IPS-18a (cell line): Measurements from ENCODE around the gene STX5.
A peak's percentile ranks its signal among the peaks of the same experiment; 100 is the strongest.
"Not testable (repeated sequence)": the region's sequence is repeated elsewhere in the genome, so short reads cannot be mapped to it uniquely, and the experiment has no call there.

Source experiments
- H3K27ac ChIP-seq: one replicate; pipeline ENCODE4 v1.5.1; 2013; ENCODE audit warnings: low read length
- H3K27me3 ChIP-seq: one replicate; pipeline ENCODE4 v1.6.1; 2013; ENCODE audit warnings: mild to moderate bottlenecking, low read length; ENCODE audit not compliant: control insufficient read depth, insufficient read depth
- H3K36me3 ChIP-seq: one replicate; pipeline ENCODE4 v1.6.1; 2013; ENCODE audit warnings: low read depth, low read length; ENCODE audit not compliant: control insufficient read depth
- H3K4me1 ChIP-seq: one replicate; pipeline ENCODE4 v1.6.1; 2013; ENCODE audit warnings: low read depth, low read length; ENCODE audit not compliant: control insufficient read depth
- H3K4me3 ChIP-seq: one replicate; pipeline ENCODE4 v1.5.1; 2013; ENCODE audit warnings: low read length
- H3K9ac ChIP-seq: one replicate; pipeline ENCODE4 v1.6.1; 2013; ENCODE audit warnings: mild to moderate bottlenecking, low read length, moderate library complexity
- H3K9me3 ChIP-seq: one replicate; pipeline ENCODE4 v1.6.1; 2013; ENCODE audit warnings: low read depth, low read length; ENCODE audit not compliant: control insufficient read depth

STX5 gene

DNA sequence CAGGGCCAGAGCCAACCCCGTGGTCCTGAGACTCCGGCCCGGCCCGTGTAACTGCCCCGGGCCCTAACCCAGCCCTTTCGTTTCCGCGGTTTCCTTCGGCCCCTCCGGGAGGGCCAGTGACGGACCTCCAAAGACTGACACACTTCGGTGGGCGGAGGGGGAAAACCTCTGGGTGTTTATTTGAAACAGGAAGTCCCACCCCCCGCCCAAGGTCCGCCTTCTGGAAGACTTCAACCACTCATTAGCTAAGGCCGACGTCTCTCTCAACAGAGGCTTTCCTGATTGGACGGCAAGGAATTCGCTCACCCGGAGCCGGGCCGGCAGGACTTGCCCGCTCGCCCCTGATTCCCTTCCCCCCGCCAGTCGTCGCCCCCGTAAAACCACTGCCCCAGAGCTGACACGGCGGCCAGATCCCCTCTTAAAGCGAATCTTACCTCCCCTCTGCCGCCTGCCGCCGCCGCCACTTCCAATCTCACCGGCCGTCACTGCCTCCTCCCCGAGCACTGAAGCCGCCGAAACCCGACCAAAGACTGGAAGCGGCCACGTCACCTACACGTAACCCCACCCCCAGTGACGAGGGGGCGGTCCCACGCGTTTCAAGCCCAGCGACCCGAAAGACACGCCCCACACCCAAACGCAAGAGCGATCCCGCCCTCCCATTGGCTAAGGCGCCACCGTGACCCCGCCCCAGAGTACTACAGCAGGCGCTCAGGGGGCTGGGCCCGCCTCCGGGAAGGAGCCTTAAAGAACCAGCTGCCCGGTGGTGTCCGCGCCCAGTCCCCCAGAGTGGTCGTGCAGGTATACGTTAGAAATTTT, at the start of gene STX5:
Gene STX5 (minus strand): TSS at position 532 of the 816 bp plus-strand sequence. CDS start 808 bp downstream, outside the sequence.
- Histone ChIP-seq H3K9me3 (no peaks in the 10 kb centered on the region), H3K4me3 (peak within 1 kb of the TSS; percentile 81), H3K4me1 (peaks cover 6% of the 10 kb centered on the region), H3K9ac (peak within 1 kb of the TSS; percentile 69), H3K27ac (peak within 1 kb of the TSS; percentile 58), H3K27me3 (no peaks in the 10 kb centered on the region), H3K36me3 (peaks cover 40% of the 10 kb centered on the region)

GRCh38 chr11:62880803-62881578, 49.1 kb upstream of the STX5 start, which contains the start of gene SLC3A2:
Gene SLC3A2 (plus strand): TSS chr11:62880896. CDS start chr11:62881024, 128 bp downstream.
- H3K9me3 ChIP-seq, result no peaks in the 10 kb centered on the region
- H3K36me3 ChIP-seq, result peaks cover 70% of the 10 kb centered on the region
- H3K4me1 ChIP-seq, result peaks cover 28% of the 10 kb centered on the region
- H3K4me3 ChIP-seq, result peak within 1 kb of the TSS; percentile 89
- no peaks in the 10 kb centered on the region for H3K27me3 ChIP-seq
- H3K9ac ChIP-seq, result peak within 1 kb of the TSS; percentile 100
- H3K27ac ChIP-seq, result peak within 1 kb of the TSS; percentile 99

GRCh38 chr11:62880231-62880802, 48.5 kb upstream of the STX5 start:
- Histone ChIP-seq H3K4me3 (peak overlapping the region; percentile 89), H3K9me3 (no peaks in the 10 kb centered on the region), H3K27ac (peak overlapping the region; percentile 26), H3K36me3 (peaks cover 67% of the 10 kb centered on the region), H3K27me3 (no peaks in the 10 kb centered on the region), H3K4me1 (peaks cover 28% of the 10 kb centered on the region), H3K9ac (peak overlapping the region; percentile 100)

- H3K9me3 ChIP-seq, result no peaks in the 10 kb centered on the region
- peak overlapping the region; percentile 26 for H3K27ac ChIP-seq
- peaks cover 67% of the 10 kb centered on the region for H3K36me3 ChIP-seq
- no peaks in the 10 kb centered on the region for H3K27me3 ChIP-seq
- H3K4me1 ChIP-seq, result peaks cover 28% of the 10 kb centered on the region
- peak overlapping the region; percentile 100 for H3K9ac ChIP-seq
- peak overlapping the region; percentile 89 for H3K4me3 ChIP-seq
These were observed 47.6 kb upstream of the STX5 start for GRCh38 chr11:62879235-62879978.

DNA sequence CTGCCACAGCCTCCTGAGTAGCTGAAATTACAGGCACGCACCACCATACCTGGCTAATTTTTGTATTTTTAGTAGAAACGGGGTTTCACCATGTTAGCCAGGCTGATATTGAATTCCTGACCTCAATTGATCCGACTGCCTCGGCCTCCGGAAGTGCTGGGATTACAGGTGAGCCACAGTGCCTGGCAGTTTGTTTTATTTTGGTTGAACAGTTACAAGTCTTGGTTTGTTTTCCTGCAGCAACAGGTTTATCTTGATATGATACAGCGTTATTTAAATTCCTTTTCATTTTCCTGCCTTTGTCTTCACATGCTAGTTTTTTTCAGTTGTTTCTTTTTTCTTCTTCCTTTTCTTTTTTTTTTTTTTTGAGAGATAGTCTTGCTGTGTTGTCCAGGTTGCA, 44.9 kb upstream of the STX5 start:
- Histone ChIP-seq H3K27me3 (no peaks in the 10 kb centered on the region), H3K9me3 (no peaks in the 10 kb centered on the region), H3K4me1 (peaks cover 13% of the 10 kb centered on the region), H3K4me3 (no peak overlapping the region), H3K9ac (no peak overlapping the region), H3K27ac (no peak overlapping the region), H3K36me3 (peaks cover 56% of the 10 kb centered on the region)

DNA sequence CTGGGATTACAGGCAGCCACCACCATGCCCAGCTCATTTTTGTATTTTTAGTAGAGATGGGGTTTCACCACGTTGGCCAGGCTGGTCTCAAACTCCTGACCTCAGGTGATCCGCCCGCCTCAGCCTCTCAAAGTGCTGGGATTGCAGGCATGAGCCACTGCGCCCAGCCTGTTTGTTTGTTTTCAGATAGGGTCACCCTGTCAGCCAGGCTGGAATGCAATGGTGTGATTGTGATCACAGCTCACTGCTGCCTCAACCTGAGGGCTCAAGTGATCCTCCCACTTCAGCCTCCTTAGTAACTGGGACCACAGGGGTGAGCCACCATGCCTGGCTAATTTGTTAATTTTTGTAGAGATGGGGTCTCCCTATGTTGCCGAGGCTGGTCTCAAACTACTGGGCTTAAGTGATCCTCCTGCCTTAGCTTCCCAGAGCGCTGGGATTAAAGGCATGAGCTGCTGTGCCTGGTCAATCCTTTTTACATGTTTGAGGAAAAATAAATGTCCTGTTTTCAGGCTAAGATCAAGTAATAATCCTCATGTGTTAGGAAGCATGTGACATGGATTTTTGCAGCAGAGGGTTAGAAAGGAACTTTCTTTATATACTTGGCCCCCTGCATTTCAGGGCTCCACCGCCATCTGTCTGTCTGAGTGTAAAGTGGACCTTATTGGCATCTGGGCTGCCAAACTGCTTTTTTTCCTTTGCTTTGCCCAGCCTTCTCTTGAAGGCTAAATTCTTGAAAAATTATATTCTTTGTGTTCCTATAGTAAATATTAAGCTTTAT, 44.0 kb upstream of the STX5 start:
- no peak overlapping the region for H3K9ac ChIP-seq
- H3K27ac ChIP-seq, result no peak overlapping the region
- H3K4me1 ChIP-seq, result peaks cover 13% of the 10 kb centered on the region
- no peaks in the 10 kb centered on the region for H3K9me3 ChIP-seq
- H3K4me3 ChIP-seq, result no peak overlapping the region
- peaks cover 58% of the 10 kb centered on the region for H3K36me3 ChIP-seq
- H3K27me3 ChIP-seq, result no peaks in the 10 kb centered on the region

GRCh38 chr11:62874851-62875250, 43.0 kb upstream of the STX5 start:
- Histone ChIP-seq H3K4me3 (no peak overlapping the region), H3K9ac (no peak overlapping the region), H3K27me3 (no peaks in the 10 kb centered on the region), H3K36me3 (peaks cover 56% of the 10 kb centered on the region), H3K4me1 (peaks cover 6% of the 10 kb centered on the region), H3K9me3 (no peaks in the 10 kb centered on the region), H3K27ac (no peak overlapping the region)

DNA sequence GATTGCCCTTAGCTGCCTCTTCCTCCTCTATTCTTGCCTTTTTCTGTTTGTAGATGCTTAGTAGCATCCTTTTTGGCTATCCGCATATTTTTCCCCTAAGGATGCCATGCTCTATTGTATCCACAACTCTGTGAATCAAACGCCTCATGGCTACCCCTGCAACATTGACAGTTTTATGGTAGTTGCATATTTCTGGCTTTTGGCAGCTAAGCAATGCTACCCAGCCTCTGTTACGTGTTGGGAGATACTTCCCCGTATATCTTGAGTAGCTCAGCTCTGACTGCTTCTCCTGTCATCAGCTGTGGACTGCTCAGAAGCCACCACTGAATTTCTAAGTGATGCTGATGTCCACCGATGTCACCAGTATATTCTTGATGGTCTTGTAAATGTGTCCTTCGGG, 33.8 kb upstream of the STX5 start:
- Histone ChIP-seq H3K9ac (no peak overlapping the region), H3K27ac (no peak overlapping the region), H3K27me3 (no peaks in the 10 kb centered on the region), H3K36me3 (peaks cover 25% of the 10 kb centered on the region), H3K4me1 (peaks cover 11% of the 10 kb centered on the region), H3K9me3 (no peaks in the 10 kb centered on the region), H3K4me3 (no peak overlapping the region)

GRCh38 chr11:62863687-62864335, 32.0 kb upstream of the STX5 start:
- Histone ChIP-seq H3K4me3 (no peak overlapping the region), H3K36me3 (peaks cover 25% of the 10 kb centered on the region), H3K27me3 (no peaks in the 10 kb centered on the region), H3K9ac (no peak overlapping the region), H3K4me1 (peaks cover 11% of the 10 kb centered on the region), H3K27ac (no peak overlapping the region), H3K9me3 (no peaks in the 10 kb centered on the region)

DNA sequence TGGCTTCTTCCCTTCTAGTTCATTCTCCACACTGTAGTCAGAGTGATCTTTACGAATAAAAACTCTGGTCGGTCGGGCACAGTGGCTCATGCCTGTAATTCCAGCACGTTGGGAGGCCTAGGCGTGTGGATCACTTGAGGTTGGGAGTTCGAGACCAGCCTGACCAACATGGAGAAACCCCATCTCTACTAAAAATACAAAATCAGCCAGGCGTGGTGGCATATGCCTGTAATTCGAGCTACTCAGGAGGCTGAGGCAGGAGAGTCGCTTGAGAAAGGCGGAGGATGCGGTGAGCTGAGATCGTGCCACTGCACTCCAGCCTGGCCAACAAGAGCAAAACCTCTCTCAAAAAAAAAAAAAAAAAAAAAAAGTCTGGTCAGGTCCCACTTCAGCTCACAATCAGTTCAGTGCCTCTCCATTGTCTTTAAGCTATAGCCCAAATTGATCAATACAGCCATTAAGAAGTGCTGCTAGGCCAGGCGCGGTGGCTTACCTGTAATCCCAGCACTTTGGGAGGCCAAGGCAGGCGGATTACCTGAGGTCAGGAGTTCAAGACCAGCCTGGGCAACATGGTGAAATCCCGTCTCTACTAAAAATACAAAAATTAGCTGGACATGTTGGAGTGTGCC, 29.8 kb upstream of the STX5 start:
- H3K27ac ChIP-seq, H3K27me3 ChIP-seq, H3K4me3 ChIP-seq, H3K9me3 ChIP-seq: not testable (repeated sequence)
- Histone ChIP-seq H3K9ac (peak overlapping the region; percentile 12), H3K36me3 (peaks cover 19% of the 10 kb centered on the region), H3K4me1 (peaks cover 16% of the 10 kb centered on the region)
